ENCODE results near the gene CDK15. TPM values are rescaled to one million over a fixed set of nuclear protein-coding genes. Genes with fewer than 3 reads are reported as not detected.
A peak's percentile ranks its signal among the peaks of the same experiment; 100 is the strongest.

The CDK15 gene
- total and polyA plus RNA-seq, 8 donors = 0.09 to 0.35 (median 0.12) TPM; not detected in 3

DNA sequence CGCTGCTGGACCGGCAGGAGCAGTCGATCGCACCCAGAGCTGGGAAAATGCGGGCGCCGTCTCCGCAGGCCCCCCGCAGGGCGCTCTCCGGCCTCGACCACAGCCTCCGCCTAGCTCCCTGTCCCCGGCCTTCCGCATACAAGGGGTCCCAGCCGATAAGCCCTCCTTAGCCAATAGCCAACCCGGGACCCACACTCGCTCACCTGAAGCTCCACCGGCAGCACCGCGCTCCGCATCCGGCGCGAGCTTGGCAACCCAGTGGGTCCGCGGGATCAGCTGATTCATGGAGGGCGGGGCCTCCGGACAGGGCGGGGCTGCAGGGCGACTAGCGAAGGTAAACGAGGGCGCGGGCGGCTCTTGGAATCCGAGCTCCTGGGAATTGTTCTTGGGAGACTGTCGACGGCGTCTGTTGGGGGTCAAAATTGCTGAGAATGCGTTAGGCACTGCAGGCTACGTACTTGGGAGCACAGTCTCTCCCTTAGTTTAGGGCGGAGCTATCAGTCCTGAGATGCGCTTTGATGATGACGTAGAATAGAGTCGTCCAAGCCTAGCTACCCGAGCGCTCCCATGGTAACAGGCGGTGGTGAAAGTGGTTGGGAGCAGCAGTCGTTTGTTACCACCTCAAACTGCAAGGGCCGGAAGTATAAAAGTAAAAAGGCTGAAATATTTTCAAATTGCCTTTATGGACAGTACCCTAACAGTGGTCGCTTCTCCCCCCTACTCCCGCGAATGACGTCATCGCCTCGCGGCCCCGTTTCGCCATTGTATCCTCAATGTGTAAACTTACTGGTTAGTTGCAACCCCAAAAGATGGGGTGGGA is 25.5 kb upstream of the CDK15 start, which contains the start of gene ALS2:
Gene ALS2 (minus strand): TSS at position 260 of the 820 bp plus-strand sequence. CDS start 12,048 bp downstream, outside the sequence.
- peak within 1 kb of the TSS; percentile 77 to 100 (median 88) for H3K4me3 ChIP-seq
- TF ChIP-seq, protein P1, sequence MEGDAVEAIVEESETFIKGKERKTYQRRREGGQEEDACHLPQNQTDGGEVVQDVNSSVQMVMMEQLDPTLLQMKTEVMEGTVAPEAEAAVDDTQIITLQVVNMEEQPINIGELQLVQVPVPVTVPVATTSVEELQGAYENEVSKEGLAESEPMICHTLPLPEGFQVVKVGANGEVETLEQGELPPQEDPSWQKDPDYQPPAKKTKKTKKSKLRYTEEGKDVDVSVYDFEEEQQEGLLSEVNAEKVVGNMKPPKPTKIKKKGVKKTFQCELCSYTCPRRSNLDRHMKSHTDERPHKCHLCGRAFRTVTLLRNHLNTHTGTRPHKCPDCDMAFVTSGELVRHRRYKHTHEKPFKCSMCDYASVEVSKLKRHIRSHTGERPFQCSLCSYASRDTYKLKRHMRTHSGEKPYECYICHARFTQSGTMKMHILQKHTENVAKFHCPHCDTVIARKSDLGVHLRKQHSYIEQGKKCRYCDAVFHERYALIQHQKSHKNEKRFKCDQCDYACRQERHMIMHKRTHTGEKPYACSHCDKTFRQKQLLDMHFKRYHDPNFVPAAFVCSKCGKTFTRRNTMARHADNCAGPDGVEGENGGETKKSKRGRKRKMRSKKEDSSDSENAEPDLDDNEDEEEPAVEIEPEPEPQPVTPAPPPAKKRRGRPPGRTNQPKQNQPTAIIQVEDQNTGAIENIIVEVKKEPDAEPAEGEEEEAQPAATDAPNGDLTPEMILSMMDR (IDR thresholded peaks at IDR 0.05) = no peak
- peaks cover 11 to 20% (median 11%) of the 10 kb centered on the region in 3 donors for H3K4me1 ChIP-seq
- DNase-seq (peak; percentile 97 to 99 (median 98)), ATAC-seq (peak; percentile 93 to 97 (median 94)), FAIRE-seq (no peak)
- H3K36me3 ChIP-seq = no peaks in the 10 kb centered on the region
- no peaks in the 10 kb centered on the region for H3K9me3 ChIP-seq
- no peaks in the 10 kb centered on the region for H3K27me3 ChIP-seq
- H3K27ac ChIP-seq = peak within 1 kb of the TSS; percentile 81 to 88 (median 86)
- intact Hi-C loops (cut with DNase I) = no loop called here
- WGBS, 2 donors = 0% methylated on average over 55 to 60 of the region's 60 CpGs

DNA sequence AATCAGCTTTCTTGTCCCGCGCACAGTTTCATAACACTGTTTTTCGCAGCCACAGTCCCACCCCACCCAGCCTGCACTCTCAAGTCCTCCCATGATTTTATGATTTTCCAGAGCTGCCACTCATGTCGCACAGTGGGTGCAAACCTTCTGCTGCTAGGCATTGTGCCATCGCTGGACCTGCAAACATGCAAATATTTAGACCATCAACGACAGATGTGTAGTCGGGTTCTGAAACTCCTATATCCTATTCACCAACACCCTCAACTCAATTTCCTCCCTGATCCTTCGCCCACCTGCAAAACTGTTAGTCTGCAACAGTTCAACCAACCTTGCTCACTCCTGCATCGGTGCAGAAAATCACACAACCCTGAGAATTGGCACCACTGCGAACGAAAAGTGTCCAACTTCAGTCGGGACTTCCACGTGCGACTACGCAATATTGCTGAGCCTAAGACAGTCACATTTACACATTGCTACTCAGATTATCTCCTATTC is 24.7 kb upstream of the CDK15 start:
- peaks cover 11 to 20% (median 11%) of the 10 kb centered on the region in 3 donors for H3K4me1 ChIP-seq
- no peaks in the 10 kb centered on the region for H3K27me3 ChIP-seq
- 1% methylated on average over 15 of the region's 15 CpGs for WGBS, 2 donors
- FAIRE-seq (no peak), DNase-seq (peak in 4 of 6 donors; percentile 7 to 30 (median 25)), ATAC-seq (peak in 3 of 4 donors; percentile 0 to 9 (median 8))
- intact Hi-C loops (cut with DNase I) = no loop called here
- H3K4me3 ChIP-seq = peak overlapping the region; percentile 77 to 100 (median 88)
- no peaks in the 10 kb centered on the region for H3K9me3 ChIP-seq
- TF ChIP-seq, protein P1 (IDR thresholded peaks at IDR 0.05) = no peak
- peak overlapping the region; percentile 81 to 88 (median 86) for H3K27ac ChIP-seq
- no peaks in the 10 kb centered on the region for H3K36me3 ChIP-seq

DNA sequence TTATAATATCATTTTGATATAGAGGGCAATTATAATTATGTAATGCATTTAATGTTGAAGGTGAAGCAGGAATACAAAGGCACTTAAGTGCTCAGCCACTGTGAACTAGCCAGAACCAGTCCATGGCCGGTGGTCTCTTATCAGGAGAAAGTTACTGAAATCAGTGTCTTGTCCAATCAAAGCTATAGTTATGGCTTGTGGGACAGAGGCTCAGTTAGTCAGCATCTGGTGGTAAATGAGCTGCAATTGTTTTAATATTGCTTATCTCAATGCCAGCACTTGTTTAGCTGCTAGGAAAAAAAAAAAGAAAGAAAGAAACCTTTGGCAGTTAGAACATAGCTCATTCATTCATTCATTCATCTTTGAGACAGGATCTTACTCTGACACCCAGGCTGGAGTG is 21.8 kb upstream of the CDK15 start:
- no peak for DNase-seq
- TF ChIP-seq, protein P1 (IDR thresholded peaks at IDR 0.05) = no peak
- intact Hi-C loops (cut with DNase I) = no loop called here
- peaks cover 2 to 4% (median 3%) of the 10 kb centered on the region in 3 donors for H3K4me1 ChIP-seq
- no peaks in the 10 kb centered on the region for H3K27me3 ChIP-seq
- no peak overlapping the region for H3K27ac ChIP-seq
- 39 to 44% methylated on average over 1 of the region's 1 CpG for WGBS, 2 donors
- FAIRE-seq = no peak
- H3K9me3 ChIP-seq = no peaks in the 10 kb centered on the region
- no peaks in the 10 kb centered on the region for H3K36me3 ChIP-seq
- no peak for ATAC-seq
- H3K4me3 ChIP-seq = no peak overlapping the region

DNA sequence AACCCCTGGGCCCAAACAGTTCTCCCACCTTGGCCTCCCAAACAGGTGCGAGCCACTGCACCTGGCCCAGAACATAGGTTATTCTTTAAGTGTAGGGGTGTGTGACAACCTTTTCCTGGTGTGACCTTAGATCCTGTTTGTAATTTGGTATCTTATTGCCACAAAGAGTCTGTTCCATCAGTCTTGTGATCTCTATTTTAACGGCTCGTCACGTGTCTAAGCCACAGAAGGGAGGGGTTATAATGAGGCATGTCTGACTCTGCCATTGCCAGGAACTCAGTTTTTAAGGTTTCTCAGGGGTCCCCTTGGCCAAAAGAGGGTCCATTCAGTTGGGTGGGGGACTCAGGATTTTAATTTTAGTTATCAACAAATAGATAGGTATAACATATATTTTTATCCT is 21.2 kb upstream of the CDK15 start:
- FAIRE-seq (no peak), DNase-seq (no peak), ATAC-seq (no peak)
- no peak overlapping the region for H3K27ac ChIP-seq
- H3K9me3 ChIP-seq = no peaks in the 10 kb centered on the region
- no peaks in the 10 kb centered on the region for H3K36me3 ChIP-seq
- 74 to 81% methylated on average over 4 of the region's 4 CpGs for WGBS, 2 donors
- H3K27me3 ChIP-seq = no peaks in the 10 kb centered on the region
- TF ChIP-seq, protein P1 (IDR thresholded peaks at IDR 0.05) = no peak
- intact Hi-C loops (cut with DNase I) = no loop called here
- H3K4me3 ChIP-seq = no peak overlapping the region
- H3K4me1 ChIP-seq = no peaks in the 10 kb centered on the region

DNA sequence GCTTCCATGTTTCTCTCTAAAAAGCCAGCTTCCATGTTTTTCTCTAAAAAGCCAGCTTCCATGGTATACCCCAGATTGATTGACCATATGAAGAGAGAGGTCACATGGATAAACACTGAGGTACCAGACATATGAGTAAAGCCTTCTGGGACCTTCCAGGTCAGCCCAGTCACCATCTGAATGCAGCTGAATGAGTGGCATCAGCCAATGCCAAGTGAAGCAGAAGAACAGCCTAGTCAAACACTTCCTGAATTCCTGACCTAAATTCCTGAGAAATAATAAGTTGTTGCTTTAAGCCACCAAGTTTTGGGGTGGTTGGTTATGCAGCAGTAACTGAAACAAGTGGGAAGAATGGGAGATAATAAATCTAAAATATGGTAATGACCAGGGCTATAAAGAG is 19.9 kb upstream of the CDK15 start:
- ATAC-seq = no peak
- Histone ChIP-seq H3K4me1 (no peaks in the 10 kb centered on the region), H3K9me3 (no peaks in the 10 kb centered on the region), H3K27me3 (no peaks in the 10 kb centered on the region), H3K4me3 (no peak overlapping the region), H3K36me3 (no peaks in the 10 kb centered on the region), H3K27ac (no peak overlapping the region)
- FAIRE-seq = no peak
- intact Hi-C loops (cut with DNase I) = no loop called here
- TF ChIP-seq, protein P1 (IDR thresholded peaks at IDR 0.05) = no peak
- no peak for DNase-seq
